H1 (cell line): Measurements from ENCODE around the gene NHLH2. TPM values are rescaled to one million over a fixed set of nuclear protein-coding genes. Genes with fewer than 3 reads are reported as not detected.

Experiments
- CTCF ChIA-PET: fragments of 300-600 bp; sonication (Branson Sonifier 250); formaldehyde crosslinking; loops from one replicate; lab custom pipeline; 2021; ENCODE audit not compliant: partially characterized antibody; lab: Charles Lee
- POLR2A ChIA-PET: fragments of 300-600 bp; sonication (Branson Sonifier 250); formaldehyde crosslinking; loops from one replicate; lab custom pipeline; 2021; ENCODE audit warnings: inconsistent platforms; ENCODE audit not compliant: partially characterized antibody; lab: Charles Lee
- DNase-seq, 2 experiments: peaks; one replicate each; pipeline versions ENCODE4 v3.0.0 to v3.0.0-alpha.2; 2010 to 2022; ENCODE audit warnings: low spot score in 2 of 2, low read depth in 1 of 2, mixed read lengths in 1 of 2
- FAIRE-seq: peaks from 2 replicates; lab custom pipeline; 2011; peaks lifted over from hg19 to GRCh38; lab: Jason Lieb, UNC
- H2AFZ ChIP-seq: 2 replicates; pipeline ENCODE4 v1.8.1; 2012; ENCODE audit warnings: low read length, inconsistent platforms
- H2AK5ac ChIP-seq: 2 replicates; pipeline ENCODE4 v1.6.1; 2013; ENCODE audit warnings: low read depth, low read length
- H2BK120ac ChIP-seq: replicated peaks from 2 replicates; pipeline ENCODE3; 2013; ENCODE audit warnings: low read depth, low read length, inconsistent platforms
- H2BK12ac ChIP-seq: 2 replicates; pipeline ENCODE4 v1.6.1; 2013; ENCODE audit warnings: low read depth, low read length
- H2BK15ac ChIP-seq: 2 replicates; pipeline ENCODE4 v1.6.1; 2013; ENCODE audit warnings: low read length
- H2BK20ac ChIP-seq: 2 replicates; pipeline ENCODE4 v1.6.1; 2013; ENCODE audit warnings: low read length
- H2BK5ac ChIP-seq: 2 replicates; pipeline ENCODE4 v1.6.1; 2013; ENCODE audit warnings: low read depth, low read length
- H3K14ac ChIP-seq: 2 replicates; pipeline ENCODE4 v1.6.1; 2013; ENCODE audit warnings: inconsistent platforms; ENCODE audit not compliant: insufficient read length
- H3K18ac ChIP-seq: 2 replicates; pipeline ENCODE4 v1.6.1; 2013; ENCODE audit warnings: low read length; ENCODE audit errors: extremely low read depth
- H3K23ac ChIP-seq: 2 replicates; pipeline ENCODE4 v1.6.1; 2013; ENCODE audit warnings: inconsistent platforms; ENCODE audit not compliant: insufficient read length
- H3K23me2 ChIP-seq: 2 replicates; pipeline ENCODE4 v1.6.1; 2013; ENCODE audit warnings: low read depth, low read length
- H3K27ac ChIP-seq: 2 replicates; pipeline ENCODE4 v1.6.1; 2011; ENCODE audit warnings: low read depth, low read length, inconsistent platforms
- H3K27me3 ChIP-seq, 4 experiments: replicated peaks in 1 of 4; 1 replicate in 1 of 4; 2 replicates in 3 of 4; pipeline versions ENCODE4 v1.6.1 to v1.8.1; 2011 to 2013; ENCODE audit warnings: low read length in 3 of 4, mild to moderate bottlenecking in 3 of 4, inconsistent platforms in 2 of 4, mixed read lengths in 2 of 4, moderate library complexity in 1 of 4; ENCODE audit not compliant: control insufficient read depth in 3 of 4, insufficient read depth in 3 of 4; ENCODE audit errors: extremely low read depth in 1 of 4
- H3K36me3 ChIP-seq, 4 experiments: 2 replicates each; pipeline versions ENCODE4 v1.6.1 to v1.8.1; 2011 to 2013; ENCODE audit warnings: mild to moderate bottlenecking in 4 of 4, low read length in 3 of 4, moderate library complexity in 2 of 4, control low read depth in 1 of 4, inconsistent platforms in 1 of 4; ENCODE audit not compliant: insufficient read depth in 4 of 4, control insufficient read depth in 2 of 4
- H3K4ac ChIP-seq: replicated peaks from 2 replicates; pipeline ENCODE3; 2013; ENCODE audit warnings: low read length, low read depth, mixed read lengths, inconsistent platforms; ENCODE audit not compliant: insufficient read length
- H3K4me1 ChIP-seq, 4 experiments: replicated peaks in 1 of 4; 1 replicate in 1 of 4; 2 replicates in 3 of 4; pipeline versions ENCODE4 v1.6.1 to v1.8.1; 2011 to 2013; ENCODE audit warnings: low read length in 3 of 4, inconsistent platforms in 2 of 4, mixed read lengths in 1 of 4; ENCODE audit not compliant: insufficient read depth in 4 of 4, control insufficient read depth in 3 of 4
- H3K4me2 ChIP-seq, 2 experiments: 2 replicates each; pipeline versions ENCODE4 v1.6.1 to v1.8.1; 2011 to 2013; ENCODE audit warnings: low read depth in 2 of 2, low read length in 2 of 2, control low read depth in 1 of 2, inconsistent platforms in 1 of 2, mild to moderate bottlenecking in 1 of 2; ENCODE audit not compliant: insufficient read depth in 1 of 2
- H3K4me3 ChIP-seq, 4 experiments: fragments of 200-600, 300-600 bp in 1 of 4; sonication (generic), shearing (Covaris generic), sonication (Bioruptor Twin) in 1 of 4; 2 replicates each; pipeline versions ENCODE4 v1.5.1 to v1.8.1; 2011 to 2016; ENCODE audit warnings: low read length in 4 of 4, low read depth in 3 of 4, control low read depth in 2 of 4, inconsistent platforms in 2 of 4, mild to moderate bottlenecking in 2 of 4, mixed read lengths in 1 of 4, moderate library complexity in 1 of 4; ENCODE audit not compliant: insufficient read depth in 2 of 4; ENCODE audit errors: extremely low read depth in 1 of 4
- H3K56ac ChIP-seq: replicated peaks from 2 replicates; pipeline ENCODE3; 2013; ENCODE audit warnings: low read depth, mild to moderate bottlenecking, mixed read lengths, low read length, inconsistent platforms; ENCODE audit not compliant: insufficient read length
- H3K79me1 ChIP-seq: 2 replicates; pipeline ENCODE4 v1.6.1; 2013; ENCODE audit warnings: low read depth, low read length, control low read depth
- H3K79me2 ChIP-seq, 2 experiments: 2 replicates each; pipeline versions ENCODE4 v1.6.1 to v1.8.1; 2012 to 2013; ENCODE audit warnings: low read length in 2 of 2, mild to moderate bottlenecking in 2 of 2, inconsistent platforms in 1 of 2; ENCODE audit not compliant: insufficient read depth in 2 of 2, control insufficient read depth in 1 of 2
- H3K9ac ChIP-seq, 4 experiments: replicated peaks in 1 of 4; 1 replicate in 1 of 4; 2 replicates in 3 of 4; pipeline versions ENCODE4 v1.6.1 to v1.8.1; 2011 to 2013; ENCODE audit warnings: low read depth in 3 of 4, low read length in 3 of 4, control low read depth in 2 of 4, mild to moderate bottlenecking in 2 of 4, moderate library complexity in 2 of 4, inconsistent platforms in 1 of 4; ENCODE audit errors: extremely low read depth in 1 of 4
- H3K9me3 ChIP-seq, 2 experiments: 2 replicates each; pipeline versions ENCODE4 v1.6.1 to v1.8.1; 2012 to 2013; ENCODE audit warnings: mild to moderate bottlenecking in 2 of 2, moderate library complexity in 2 of 2, control low read depth in 1 of 2, inconsistent platforms in 1 of 2, low read depth in 1 of 2, low read length in 1 of 2, mixed read lengths in 1 of 2; ENCODE audit not compliant: insufficient read depth in 2 of 2
- H4K20me1 ChIP-seq, 2 experiments: replicated peaks in 1 of 2; 2 replicates each; pipeline versions ENCODE3 to v1.8.1; 2011 to 2013; ENCODE audit warnings: inconsistent platforms in 2 of 2, low read length in 2 of 2, mild to moderate bottlenecking in 1 of 2; ENCODE audit not compliant: insufficient read depth in 2 of 2, control insufficient read depth in 1 of 2
- H4K5ac ChIP-seq: 2 replicates; pipeline ENCODE4 v1.6.1; 2013; ENCODE audit warnings: low read length, low read depth, mixed read lengths, inconsistent platforms; ENCODE audit not compliant: insufficient read length
- H4K8ac ChIP-seq: 2 replicates; pipeline ENCODE4 v1.8.0; 2013; ENCODE audit warnings: mild to moderate bottlenecking, moderate library complexity, low read length, inconsistent platforms; ENCODE audit not compliant: insufficient read depth; ENCODE audit errors: extremely low read depth
- H4K91ac ChIP-seq: replicated peaks from 2 replicates; pipeline ENCODE3; 2013; ENCODE audit warnings: low read length, mixed read lengths, inconsistent platforms; ENCODE audit not compliant: insufficient read length
- GABPA ChIP-seq: IDR thresholded peaks from 2 replicates; pipeline ENCODE4 v1.6.1; 2011; ENCODE audit warnings: mild to moderate bottlenecking, low read length, moderate library complexity, borderline replicate concordance; ENCODE audit not compliant: insufficient read depth
- GTF2F1 ChIP-seq: IDR thresholded peaks from 2 replicates; pipeline ENCODE4 v1.6.1; 2012; ENCODE audit warnings: low read depth, low read length, improper control_type of control experiment, borderline replicate concordance
- MAFK ChIP-seq: IDR thresholded peaks from 2 replicates; pipeline ENCODE4 v1.6.1; 2012; ENCODE audit warnings: low read depth, mild to moderate bottlenecking, improper control_type of control experiment, low read length
- POU5F1 ChIP-seq: IDR thresholded peaks from 2 replicates; pipeline ENCODE4 v1.6.1; 2011; ENCODE audit warnings: low read depth, mild to moderate bottlenecking, low read length, moderate library complexity
- SIRT6 ChIP-seq: IDR thresholded peaks from one replicate; pipeline ENCODE4 v1.7.1; 2012; ENCODE audit warnings: low read length, inconsistent platforms
- SP2 ChIP-seq: IDR thresholded peaks from 2 replicates; pipeline ENCODE4 v1.6.1; 2012; ENCODE audit warnings: mild to moderate bottlenecking, low read length, inconsistent platforms
- SRF ChIP-seq: IDR thresholded peaks from 2 replicates; pipeline ENCODE4 v1.6.1; 2011; ENCODE audit warnings: mild to moderate bottlenecking, low read depth, low read length, moderate library complexity
- TBP ChIP-seq: IDR thresholded peaks from 2 replicates; pipeline ENCODE4 v1.6.1; 2011; ENCODE audit warnings: low read depth, low read length, improper control_type of control experiment
- TCF12 ChIP-seq: IDR thresholded peaks from 2 replicates; pipeline ENCODE4 v1.6.1; 2011; ENCODE audit warnings: low read depth, mild to moderate bottlenecking, low read length
- ZNF274 ChIP-seq: IDR thresholded peaks from 2 replicates; pipeline ENCODE4 v1.7.0; 2012; ENCODE audit warnings: low read length, borderline replicate concordance; ENCODE audit errors: extremely low read depth
- WGBS, 2 experiments: shearing (Covaris generic) in 1 of 2; methylation state at CpG; one replicate each; pipeline versions ENCODE4 v1.1.6 to v1.1.7; 2013 to 2015; ENCODE audit warnings: low lambda C conversion rate in 2 of 2, mixed read lengths in 2 of 2, inconsistent platforms in 1 of 2, low coverage in 1 of 2, missing lambda C conversion rate in 1 of 2; ENCODE audit not compliant: insufficient replicate concordance in 2 of 2, insufficient coverage in 1 of 2, insufficient read length in 1 of 2; ENCODE audit errors: extremely low coverage in 1 of 2, missing lambda C conversion rate in 1 of 2; 5-methylcytosine and 5-hydroxymethylcytosine counted together
- polyA plus RNA-seq, 7 experiments: library from polyadenylated mRNA; depleted of rRNA in 3 of 7; stranded (reverse) in 5 of 7; unstranded in 2 of 7; fragments of >200 nt in 5 of 7; fragments of 200-250 nt in 2 of 7; gene quantifications; 1 replicate in 5 of 7; 2 replicates in 1 of 7; 4 replicates in 1 of 7; pipeline versions ENCODE4 v1.2.1 to v1.2.3, GENCODE V29; 2011 to 2013; ENCODE audit warnings: missing spikeins in 2 of 7, mixed read lengths in 2 of 7
- total RNA-seq: library from RNA; stranded (reverse); fragmentation: NEBNext Ultra II Directional; extraction: Animal tissue kit (Norgen Biotek cat#: 25700); gene quantifications from 2 replicates; pipeline ENCODE4 v1.2.1, GENCODE V29; 2021
- TF ChIP-seq, protein P1 (sequence below): IDR thresholded peaks from 2 replicates; pipeline ENCODE4 v1.6.1; 2012; ENCODE audit warnings: inconsistent platforms
- TF ChIP-seq, protein P2 (sequence below): IDR thresholded peaks from 2 replicates; pipeline ENCODE4 v1.6.1; 2012; ENCODE audit warnings: low read length, inconsistent platforms
- TF ChIP-seq, protein P3 (sequence below): IDR thresholded peaks from 2 replicates; pipeline ENCODE4 v1.6.1; 2012; ENCODE audit warnings: inconsistent platforms

The NHLH2 gene
- total and polyA plus RNA-seq, 2 of the 8 experiments (the other 6 are each of a cell fraction or from before 2014, with no cell fraction given), result 0.92 to 1.1 TPM

DNA sequence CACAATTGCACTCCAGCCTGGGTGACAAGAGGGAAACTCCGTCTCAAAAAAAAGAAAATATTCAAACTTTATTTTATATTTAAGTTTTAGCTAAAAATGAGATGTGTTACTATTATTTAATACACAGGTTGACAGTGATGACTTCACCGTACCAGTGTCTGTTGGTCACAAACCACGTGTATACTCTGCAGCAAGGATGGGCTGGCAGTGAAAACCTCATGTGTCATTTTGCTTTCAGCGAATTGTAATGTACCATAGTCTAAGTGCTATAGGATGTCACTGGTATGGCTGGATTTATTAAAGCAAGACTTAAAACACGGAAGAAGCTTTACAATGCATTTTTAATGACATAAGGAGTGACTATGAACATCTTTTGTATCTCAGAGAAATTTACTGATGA lies 28.1 kb upstream of the NHLH2 start:
- WGBS, 2 experiments, result 70% methylated on average over 5 of the region's 5 CpGs; no CpG with 5 or more reads in 1 of the 2 experiments
- no peaks in the 10 kb centered on the region for H3K36me3 ChIP-seq
- H3K9me3 ChIP-seq, result no peaks in the 10 kb centered on the region
- no peak overlapping the region for H2BK120ac ChIP-seq
- H4K20me1 ChIP-seq, result no peaks in the 10 kb centered on the region
- H3K27ac ChIP-seq, result no peak overlapping the region
- H3K56ac ChIP-seq, result no peak overlapping the region
- no peak overlapping the region for H2AFZ ChIP-seq
- H3K27me3 ChIP-seq, result no peaks in the 10 kb centered on the region
- no peaks in the 10 kb centered on the region for H3K79me1 ChIP-seq
- no peak for DNase-seq
- H3K18ac ChIP-seq, result no peak overlapping the region
- POLR2A ChIA-PET, result no interaction called here
- no peak overlapping the region for H2AK5ac ChIP-seq
- H2BK20ac ChIP-seq, result no peak overlapping the region
- no peak overlapping the region for H4K5ac ChIP-seq
- no peaks in the 10 kb centered on the region for H3K79me2 ChIP-seq
- H2BK5ac ChIP-seq, result no peak overlapping the region
- no peak overlapping the region for H4K91ac ChIP-seq
- CTCF ChIA-PET, result interaction anchor here (1.3 kb wide), 1 partner anchor 35 kb away, joined by 4 read pairs; no protein-coding TSS in a partner anchor
- H2BK12ac ChIP-seq, result no peak overlapping the region
- H3K4me1 ChIP-seq, result no peaks in the 10 kb centered on the region
- H4K8ac ChIP-seq, result no peak overlapping the region
- H3K23ac ChIP-seq, result no peak overlapping the region
- H3K4ac ChIP-seq, result no peak overlapping the region
- no peak overlapping the region for H3K4me3 ChIP-seq
- H2BK15ac ChIP-seq, result no peak overlapping the region
- H3K9ac ChIP-seq, result no peak overlapping the region
- H3K14ac ChIP-seq, result no peak overlapping the region
- no peak for FAIRE-seq
- no peaks in the 10 kb centered on the region for H3K23me2 ChIP-seq
- H3K4me2 ChIP-seq, result no peak overlapping the region
- TF ChIP-seq ZNF274 (no peak), POU5F1 (no peak), GTF2F1 (no peak), SRF (no peak), MAFK (no peak), SIRT6 (no peak), SP2 (no peak), GABPA (no peak), TBP (no peak), TCF12 (no peak)
- TF ChIP-seq, protein P1, sequence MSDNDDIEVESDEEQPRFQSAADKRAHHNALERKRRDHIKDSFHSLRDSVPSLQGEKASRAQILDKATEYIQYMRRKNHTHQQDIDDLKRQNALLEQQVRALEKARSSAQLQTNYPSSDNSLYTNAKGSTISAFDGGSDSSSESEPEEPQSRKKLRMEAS, result no peak
- TF ChIP-seq, protein P2, sequence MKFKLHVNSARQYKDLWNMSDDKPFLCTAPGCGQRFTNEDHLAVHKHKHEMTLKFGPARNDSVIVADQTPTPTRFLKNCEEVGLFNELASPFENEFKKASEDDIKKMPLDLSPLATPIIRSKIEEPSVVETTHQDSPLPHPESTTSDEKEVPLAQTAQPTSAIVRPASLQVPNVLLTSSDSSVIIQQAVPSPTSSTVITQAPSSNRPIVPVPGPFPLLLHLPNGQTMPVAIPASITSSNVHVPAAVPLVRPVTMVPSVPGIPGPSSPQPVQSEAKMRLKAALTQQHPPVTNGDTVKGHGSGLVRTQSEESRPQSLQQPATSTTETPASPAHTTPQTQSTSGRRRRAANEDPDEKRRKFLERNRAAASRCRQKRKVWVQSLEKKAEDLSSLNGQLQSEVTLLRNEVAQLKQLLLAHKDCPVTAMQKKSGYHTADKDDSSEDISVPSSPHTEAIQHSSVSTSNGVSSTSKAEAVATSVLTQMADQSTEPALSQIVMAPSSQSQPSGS, result no peak
- TF ChIP-seq, protein P3, sequence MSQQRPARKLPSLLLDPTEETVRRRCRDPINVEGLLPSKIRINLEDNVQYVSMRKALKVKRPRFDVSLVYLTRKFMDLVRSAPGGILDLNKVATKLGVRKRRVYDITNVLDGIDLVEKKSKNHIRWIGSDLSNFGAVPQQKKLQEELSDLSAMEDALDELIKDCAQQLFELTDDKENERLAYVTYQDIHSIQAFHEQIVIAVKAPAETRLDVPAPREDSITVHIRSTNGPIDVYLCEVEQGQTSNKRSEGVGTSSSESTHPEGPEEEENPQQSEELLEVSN, result no peak
